Prostate gland (tissue), 2 donors: ENCODE measurements around the gene PARP1. TPM values are rescaled to one million over a fixed set of nuclear protein-coding genes. Genes with fewer than 3 reads are reported as not detected.
A peak's percentile ranks its signal among the peaks of the same experiment; 100 is the strongest.

ENCODE experiments used
- DNase-seq: peaks from one replicate; pipeline ENCODE4 v3.0.0-alpha.2; 2019; ENCODE audit warnings: low spot score
- H3K27ac ChIP-seq, 2 donors: fragments of 200-600 bp; sonication (generic); 2 replicates each; pipeline ENCODE4 v1.5.1; 2017 to 2019
- H3K27me3 ChIP-seq: fragments of 200-600 bp; sonication (generic); replicated peaks from 2 replicates; pipeline ENCODE4 v1.5.1; 2019; ENCODE audit not compliant: insufficient read depth
- H3K36me3 ChIP-seq, 2 donors: fragments of 200-600 bp; sonication (generic); 1 replicate in 1 of 2; 2 replicates in 1 of 2; pipeline versions ENCODE4 v1.5.1 to v1.8.1; 2017 to 2019
- H3K4me1 ChIP-seq: fragments of 200-600 bp; sonication (generic); replicated peaks from 2 replicates; pipeline ENCODE4 v1.5.1; 2019
- H3K4me3 ChIP-seq, 2 donors: fragments of 200-600 bp; sonication (generic); 2 replicates each; pipeline ENCODE4 v1.5.1; 2017 to 2019
- H3K9me3 ChIP-seq: fragments of 200-600 bp; sonication (generic); 2 replicates; pipeline ENCODE4 v1.5.1; 2017
- CTCF ChIP-seq, 4 experiments: fragments of 200-600 bp in 2 of 4; fragments of 450-650 bp in 2 of 4; sonication (generic) in 2 of 4; IDR thresholded peaks; 1 replicate in 3 of 4; 2 replicates in 1 of 4; pipeline ENCODE4 v1.5.1; 2016 to 2019; ENCODE audit warnings: antibody characterized with exemption in 4 of 4, mild to moderate bottlenecking in 2 of 4, moderate library complexity in 2 of 4
- POLR2A ChIP-seq: fragments of 450-650 bp; IDR thresholded peaks from one replicate; pipeline ENCODE4 v1.6.1; 2016; ENCODE audit warnings: antibody characterized with exemption, mild to moderate bottlenecking
- POLR2AphosphoS5 ChIP-seq: sonication (generic); formaldehyde crosslinking; IDR thresholded peaks from one replicate; pipeline ENCODE4 v1.6.1; 2017; ENCODE audit warnings: antibody characterized with exemption
- WGBS: methylation state at CpG from one replicate; pipeline ENCODE4 v1.1.5; 2018; 5-methylcytosine and 5-hydroxymethylcytosine counted together
- intact Hi-C: fragments of 100-400 bp; cut with DNase I; formaldehyde crosslinking; loops from one replicate; pipeline ENCODE4 v1.14.2; 2022
- total RNA-seq, 2 donors: library from RNA; depleted of rRNA; stranded (reverse); fragments of >200 nt; gene quantifications; one replicate each; pipeline ENCODE4 v1.1.0, GENCODE V29; 2016

The PARP1 gene
- total RNA-seq, 2 donors from 2014 or later: 197 to 212 TPM

GRCh38 chr1:226425431-226426031 lies 17.6 kb upstream of the PARP1 start:
- TF ChIP-seq POLR2AphosphoS5: no peak
- TF ChIP-seq CTCF (IDR thresholded peaks at IDR 0.05): no peak
- TF ChIP-seq POLR2A: no peak
- DNase-seq: no peak
- Histone ChIP-seq H3K27me3 (no peaks in the 10 kb centered on the region), H3K27ac (no peak overlapping the region), H3K9me3 (no peaks in the 10 kb centered on the region), H3K36me3 (no peaks in the 10 kb centered on the region), H3K4me1 (no peaks in the 10 kb centered on the region), H3K4me3 (no peak overlapping the region)
- WGBS: 44% methylated on average over 24 of the region's 24 CpGs
- intact Hi-C loops: loop anchor here (10.0 kb wide), 2 partner anchors 179 to 209 kb away; no protein-coding TSS in a partner anchor

GRCh38 chr1:226425004-226425378 lies 17.1 kb upstream of the PARP1 start:
- TF ChIP-seq POLR2AphosphoS5: no peak
- no peak for TF ChIP-seq CTCF (IDR thresholded peaks at IDR 0.05)
- no peaks in the 10 kb centered on the region for H3K36me3 ChIP-seq
- no peak overlapping the region for H3K4me3 ChIP-seq
- H3K27ac ChIP-seq: no peak overlapping the region
- no peaks in the 10 kb centered on the region for H3K27me3 ChIP-seq
- intact Hi-C loops: loop anchor here (10.0 kb wide), 2 partner anchors 180 to 210 kb away; no protein-coding TSS in a partner anchor
- no peaks in the 10 kb centered on the region for H3K9me3 ChIP-seq
- DNase-seq: no peak
- 17% methylated on average over 2 of the region's 2 CpGs for WGBS
- no peaks in the 10 kb centered on the region for H3K4me1 ChIP-seq

GRCh38 chr1:226424221-226425003 lies 16.5 kb upstream of the PARP1 start:
- no peak overlapping the region for H3K27ac ChIP-seq
- H3K27me3 ChIP-seq: no peaks in the 10 kb centered on the region
- H3K4me1 ChIP-seq: no peaks in the 10 kb centered on the region
- intact Hi-C loops: loop anchor here (5.0 to 10.0 kb wide), 3 partner anchors 123 to 210 kb away; partner anchors contain the start of gene STUM
- WGBS: 54% methylated on average over 8 of the region's 8 CpGs
- TF ChIP-seq POLR2AphosphoS5 (no peak), CTCF (IDR thresholded peaks at IDR 0.05) (peak in 3 of 4 experiments; percentile 41 to 76 (median 60))
- no peaks in the 10 kb centered on the region for H3K9me3 ChIP-seq
- no peaks in the 10 kb centered on the region for H3K36me3 ChIP-seq
- no peak overlapping the region for H3K4me3 ChIP-seq
- DNase-seq: no peak

- H3K4me1 ChIP-seq: no peaks in the 10 kb centered on the region
- intact Hi-C loops: loop anchor here (5.0 to 10.0 kb wide), 3 partner anchors 125 to 212 kb away; partner anchors contain the start of gene STUM
- no peak overlapping the region for H3K4me3 ChIP-seq
- H3K9me3 ChIP-seq: no peaks in the 10 kb centered on the region
- no peaks in the 10 kb centered on the region for H3K36me3 ChIP-seq
- TF ChIP-seq POLR2A (no peak), CTCF (IDR thresholded peaks at IDR 0.05) (no peak), POLR2AphosphoS5 (no peak)
- H3K27ac ChIP-seq: no peak overlapping the region
- WGBS: 92% methylated on average over 6 of the region's 6 CpGs
- no peak for DNase-seq
- no peaks in the 10 kb centered on the region for H3K27me3 ChIP-seq
Observed at GRCh38 chr1:226422478-226422877, 14.6 kb upstream of the PARP1 start.
